ENCODE results near the gene SPPL2B.
"Not testable (repeated sequence)": the region's sequence is repeated elsewhere in the genome, so short reads cannot be mapped to it uniquely, and the experiment has no call there.

DNA sequence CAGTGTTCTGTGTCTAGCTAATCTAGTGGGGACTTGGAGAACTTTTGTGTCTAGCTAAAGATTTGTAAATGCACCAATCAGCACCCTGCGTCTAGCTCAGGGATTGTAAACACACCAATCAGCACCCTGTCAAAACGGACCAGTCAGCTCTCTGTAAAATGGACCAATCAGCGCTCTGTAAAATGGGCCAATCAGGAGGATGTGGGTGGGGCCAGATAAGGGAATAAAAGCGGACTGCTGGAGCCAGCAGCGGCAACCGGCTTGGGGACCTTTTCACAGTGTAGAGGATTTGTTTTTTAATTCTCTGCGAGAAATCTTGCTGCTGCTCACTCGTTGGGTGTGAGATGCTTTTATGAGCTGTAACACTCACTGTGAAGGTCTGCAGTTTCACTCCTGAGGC, 64.4 kb downstream of the SPPL2B start:
- TF ChIP-seq, protein P1, sequence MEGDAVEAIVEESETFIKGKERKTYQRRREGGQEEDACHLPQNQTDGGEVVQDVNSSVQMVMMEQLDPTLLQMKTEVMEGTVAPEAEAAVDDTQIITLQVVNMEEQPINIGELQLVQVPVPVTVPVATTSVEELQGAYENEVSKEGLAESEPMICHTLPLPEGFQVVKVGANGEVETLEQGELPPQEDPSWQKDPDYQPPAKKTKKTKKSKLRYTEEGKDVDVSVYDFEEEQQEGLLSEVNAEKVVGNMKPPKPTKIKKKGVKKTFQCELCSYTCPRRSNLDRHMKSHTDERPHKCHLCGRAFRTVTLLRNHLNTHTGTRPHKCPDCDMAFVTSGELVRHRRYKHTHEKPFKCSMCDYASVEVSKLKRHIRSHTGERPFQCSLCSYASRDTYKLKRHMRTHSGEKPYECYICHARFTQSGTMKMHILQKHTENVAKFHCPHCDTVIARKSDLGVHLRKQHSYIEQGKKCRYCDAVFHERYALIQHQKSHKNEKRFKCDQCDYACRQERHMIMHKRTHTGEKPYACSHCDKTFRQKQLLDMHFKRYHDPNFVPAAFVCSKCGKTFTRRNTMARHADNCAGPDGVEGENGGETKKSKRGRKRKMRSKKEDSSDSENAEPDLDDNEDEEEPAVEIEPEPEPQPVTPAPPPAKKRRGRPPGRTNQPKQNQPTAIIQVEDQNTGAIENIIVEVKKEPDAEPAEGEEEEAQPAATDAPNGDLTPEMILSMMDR (IDR thresholded peaks at IDR 0.05), result not testable (repeated sequence)
- TF ChIP-seq POLR2A (IDR thresholded peaks at IDR 0.05), result peak in 1 of 3 donors; percentile 13

Measured in body of pancreas (tissue), 4 donors.